SK-N-SH (cell line): ENCODE data around the gene GAB2. TPM values are rescaled to one million over a fixed set of nuclear protein-coding genes. Genes with fewer than 3 reads are reported as not detected.

ENCODE experiments used
- CTCF ChIA-PET: fragments of 300-600, 350-600 bp; formaldehyde crosslinking; extraction: SDS; loops from one replicate; lab custom pipeline; 2021; lab: Yijun Ruan, JAX
- POLR2A ChIA-PET: fragments of 350-600 bp; sonication (Branson Sonifier 250); formaldehyde crosslinking; extraction: SDS; loops from one replicate; lab custom pipeline; 2020; ENCODE audit warnings: antibody characterized with exemption, inconsistent platforms; lab: Yijun Ruan, JAX
- DNase-seq: peaks from one replicate; pipeline ENCODE4 v3.0.0; 2012
- H2AFZ ChIP-seq: fragments of 200-600 bp; sonication (generic); 2 replicates; pipeline ENCODE4 v1.8.1; 2016; ENCODE audit warnings: antibody characterized with exemption, mild to moderate bottlenecking, low read depth
- H3F3A ChIP-seq: fragments of 200-600 bp; sonication (generic); replicated peaks from 2 replicates; pipeline ENCODE3; 2016; ENCODE audit warnings: antibody characterized with exemption, mild to moderate bottlenecking; ENCODE audit not compliant: insufficient read depth
- H3K27ac ChIP-seq, 2 experiments: fragments of 200-500 bp in 1 of 2; fragments of 200-600 bp in 1 of 2; sonication (Bioruptor generic) in 1 of 2; sonication (generic), shearing (Covaris generic) in 1 of 2; 2 replicates each; pipeline versions ENCODE4 v1.5.1 to v1.6.1; 2014 to 2016; ENCODE audit warnings: low read depth in 2 of 2, inconsistent platforms in 1 of 2, low read length in 1 of 2, mild to moderate bottlenecking in 1 of 2, mixed read lengths in 1 of 2
- H3K27me3 ChIP-seq: fragments of 200-600 bp; sonication (generic), shearing (Covaris generic); 2 replicates; pipeline ENCODE4 v1.6.1; 2016; ENCODE audit warnings: mixed run types; ENCODE audit not compliant: insufficient read depth
- H3K36me3 ChIP-seq, 2 experiments: fragments of 200-500 bp in 1 of 2; fragments of 200-600 bp in 1 of 2; sonication (Bioruptor generic) in 1 of 2; sonication (generic) in 1 of 2; replicated peaks in 1 of 2; 2 replicates each; pipeline versions ENCODE3 to v1.5.1; 2014 to 2016; ENCODE audit warnings: low read length in 1 of 2, mild to moderate bottlenecking in 1 of 2; ENCODE audit not compliant: insufficient read depth in 2 of 2, control insufficient read depth in 1 of 2
- H3K4me1 ChIP-seq, 2 experiments: fragments of 200-500 bp in 1 of 2; fragments of 200-600 bp in 1 of 2; sonication (Bioruptor generic) in 1 of 2; sonication (generic), shearing (Covaris generic) in 1 of 2; 2 replicates each; pipeline versions ENCODE4 v1.5.1 to v1.6.1; 2014 to 2016; ENCODE audit warnings: low read depth in 1 of 2, low read length in 1 of 2, mixed run types in 1 of 2; ENCODE audit not compliant: insufficient read depth in 2 of 2, control insufficient read depth in 1 of 2
- H3K4me2 ChIP-seq: fragments of 200-600 bp; sonication (generic), shearing (Covaris generic); 2 replicates; pipeline ENCODE4 v1.6.1; 2017; ENCODE audit warnings: mixed run types
- H3K4me3 ChIP-seq, 2 experiments: fragments of 200-500 bp in 1 of 2; fragments of 200-600 bp in 1 of 2; sonication (Bioruptor generic) in 1 of 2; sonication (generic), shearing (Covaris generic) in 1 of 2; 2 replicates each; pipeline versions ENCODE4 v1.5.1 to v1.8.1; 2014 to 2016; ENCODE audit warnings: low read depth in 2 of 2, inconsistent platforms in 1 of 2, low read length in 1 of 2, mild to moderate bottlenecking in 1 of 2, mixed read lengths in 1 of 2, moderate library complexity in 1 of 2
- H3K79me2 ChIP-seq: fragments of 200-600 bp; sonication (generic); 2 replicates; pipeline ENCODE4 v1.8.1; 2017; ENCODE audit warnings: mild to moderate bottlenecking; ENCODE audit not compliant: insufficient read depth
- H3K9ac ChIP-seq: fragments of 200-600 bp; sonication (generic); 2 replicates; pipeline ENCODE4 v1.6.1; 2017; ENCODE audit warnings: mixed run types
- H3K9me2 ChIP-seq: fragments of 200-600 bp; sonication (generic); 2 replicates; pipeline ENCODE4 v1.6.1; 2017; ENCODE audit warnings: mixed run types
- H3K9me3 ChIP-seq: fragments of 200-600 bp; sonication (generic); 2 replicates; pipeline ENCODE4 v1.6.1; 2017; ENCODE audit warnings: mixed run types, mild to moderate bottlenecking, moderate library complexity
- H4K20me1 ChIP-seq: fragments of 200-600 bp; sonication (generic); 2 replicates; pipeline ENCODE4 v1.6.1; 2017; ENCODE audit warnings: mild to moderate bottlenecking, mixed run types; ENCODE audit not compliant: insufficient read depth
- EP300 ChIP-seq, 2 experiments: IDR thresholded peaks; 2 replicates each; pipeline versions ENCODE4 v1.4.0 to v1.6.1; 2012; ENCODE audit warnings: borderline replicate concordance in 1 of 2, low read depth in 1 of 2, low read length in 1 of 2
- NFIC ChIP-seq: IDR thresholded peaks from 2 replicates; pipeline ENCODE4 v1.4.0; 2012; ENCODE audit warnings: borderline replicate concordance
- NRF1 ChIP-seq: IDR thresholded peaks from 2 replicates; pipeline ENCODE4 v1.6.1; 2012; ENCODE audit warnings: low read depth, mild to moderate bottlenecking, low read length
- RXRA ChIP-seq: IDR thresholded peaks from 2 replicates; pipeline ENCODE4 v1.4.0; 2012; ENCODE audit warnings: low read depth, mild to moderate bottlenecking, borderline replicate concordance
- SIN3A ChIP-seq: IDR thresholded peaks from 2 replicates; pipeline ENCODE4 v1.6.1; 2012; ENCODE audit warnings: low read depth, mild to moderate bottlenecking, low read length, moderate library complexity, borderline replicate concordance
- TCF12 ChIP-seq: IDR thresholded peaks from 2 replicates; pipeline ENCODE4 v1.4.0; 2012
- WGBS: methylation state at CpG from one replicate; pipeline ENCODE4 v1.1.6; 2017; ENCODE audit warnings: low lambda C conversion rate; 5-methylcytosine and 5-hydroxymethylcytosine counted together
- polyA plus RNA-seq, 3 experiments: library from polyadenylated mRNA; depleted of rRNA; stranded (reverse); fragments of >200 nt; gene quantifications; 2 replicates each; pipeline ENCODE4 v1.2.3, GENCODE V29; 2012
- TF ChIP-seq, protein P1 (sequence below): IDR thresholded peaks from 2 replicates; pipeline ENCODE4 v1.6.1; 2012; ENCODE audit warnings: mild to moderate bottlenecking, low read depth, low read length, moderate library complexity
- TF ChIP-seq, protein P2 (sequence below): fragments of 150-350 bp; IDR thresholded peaks from 2 replicates; pipeline ENCODE4 v1.6.1; 2016; ENCODE audit warnings: mild to moderate bottlenecking, low read depth, low read length

GAB2 gene
- polyA plus RNA-seq, 1 of the 3 experiments (the other 2 are of a cell fraction): 5.6 TPM

GRCh38 chr11:78402847-78403246, 14.8 kb downstream of the GAB2 start:
- TF ChIP-seq, protein P1, sequence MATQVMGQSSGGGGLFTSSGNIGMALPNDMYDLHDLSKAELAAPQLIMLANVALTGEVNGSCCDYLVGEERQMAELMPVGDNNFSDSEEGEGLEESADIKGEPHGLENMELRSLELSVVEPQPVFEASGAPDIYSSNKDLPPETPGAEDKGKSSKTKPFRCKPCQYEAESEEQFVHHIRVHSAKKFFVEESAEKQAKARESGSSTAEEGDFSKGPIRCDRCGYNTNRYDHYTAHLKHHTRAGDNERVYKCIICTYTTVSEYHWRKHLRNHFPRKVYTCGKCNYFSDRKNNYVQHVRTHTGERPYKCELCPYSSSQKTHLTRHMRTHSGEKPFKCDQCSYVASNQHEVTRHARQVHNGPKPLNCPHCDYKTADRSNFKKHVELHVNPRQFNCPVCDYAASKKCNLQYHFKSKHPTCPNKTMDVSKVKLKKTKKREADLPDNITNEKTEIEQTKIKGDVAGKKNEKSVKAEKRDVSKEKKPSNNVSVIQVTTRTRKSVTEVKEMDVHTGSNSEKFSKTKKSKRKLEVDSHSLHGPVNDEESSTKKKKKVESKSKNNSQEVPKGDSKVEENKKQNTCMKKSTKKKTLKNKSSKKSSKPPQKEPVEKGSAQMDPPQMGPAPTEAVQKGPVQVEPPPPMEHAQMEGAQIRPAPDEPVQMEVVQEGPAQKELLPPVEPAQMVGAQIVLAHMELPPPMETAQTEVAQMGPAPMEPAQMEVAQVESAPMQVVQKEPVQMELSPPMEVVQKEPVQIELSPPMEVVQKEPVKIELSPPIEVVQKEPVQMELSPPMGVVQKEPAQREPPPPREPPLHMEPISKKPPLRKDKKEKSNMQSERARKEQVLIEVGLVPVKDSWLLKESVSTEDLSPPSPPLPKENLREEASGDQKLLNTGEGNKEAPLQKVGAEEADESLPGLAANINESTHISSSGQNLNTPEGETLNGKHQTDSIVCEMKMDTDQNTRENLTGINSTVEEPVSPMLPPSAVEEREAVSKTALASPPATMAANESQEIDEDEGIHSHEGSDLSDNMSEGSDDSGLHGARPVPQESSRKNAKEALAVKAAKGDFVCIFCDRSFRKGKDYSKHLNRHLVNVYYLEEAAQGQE: no peak
- TF ChIP-seq, protein P2, sequence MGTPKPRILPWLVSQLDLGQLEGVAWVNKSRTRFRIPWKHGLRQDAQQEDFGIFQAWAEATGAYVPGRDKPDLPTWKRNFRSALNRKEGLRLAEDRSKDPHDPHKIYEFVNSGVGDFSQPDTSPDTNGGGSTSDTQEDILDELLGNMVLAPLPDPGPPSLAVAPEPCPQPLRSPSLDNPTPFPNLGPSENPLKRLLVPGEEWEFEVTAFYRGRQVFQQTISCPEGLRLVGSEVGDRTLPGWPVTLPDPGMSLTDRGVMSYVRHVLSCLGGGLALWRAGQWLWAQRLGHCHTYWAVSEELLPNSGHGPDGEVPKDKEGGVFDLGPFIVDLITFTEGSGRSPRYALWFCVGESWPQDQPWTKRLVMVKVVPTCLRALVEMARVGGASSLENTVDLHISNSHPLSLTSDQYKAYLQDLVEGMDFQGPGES: no peak
- TF ChIP-seq NRF1 (no peak), SIN3A (no peak), TCF12 (no peak), NFIC (no peak), EP300 (IDR thresholded peaks at IDR 0.05; ENCODE audit: borderline replicate concordance in 1 of 2, low read depth in 1 of 2, low read length in 1 of 2) (no peak)
- no peak for DNase-seq
- Histone ChIP-seq H2AFZ (no peak overlapping the region), H3K4me2 (no peak overlapping the region), H3K4me1 (peaks cover 3 to 6% of the 10 kb centered on the region in 2 experiments; a peak in 1 of 4 replicates), H3K9ac (no peak overlapping the region), H3K36me3 (peaks cover 0 to 5% of the 10 kb centered on the region in 2 experiments), H4K20me1 (no peaks in the 10 kb centered on the region), H3F3A (no peaks in the 10 kb centered on the region), H3K9me2 (no peaks in the 10 kb centered on the region), H3K79me2 (peaks cover 41% of the 10 kb centered on the region), H3K9me3 (peaks cover 5% of the 10 kb centered on the region; the same call in 1 of the 2 replicates), H3K4me3 (no peak overlapping the region), H3K27ac (no peak overlapping the region), H3K27me3 (no peaks in the 10 kb centered on the region)
- POLR2A ChIA-PET: no interaction called here
- CTCF ChIA-PET: interaction anchor here (0.9 to 1.1 kb wide), 2 partner anchors 10 to 14 kb away, joined by 3 read pairs; no protein-coding TSS in a partner anchor
- WGBS: 100% methylated on average over 3 of the region's 3 CpGs

DNA sequence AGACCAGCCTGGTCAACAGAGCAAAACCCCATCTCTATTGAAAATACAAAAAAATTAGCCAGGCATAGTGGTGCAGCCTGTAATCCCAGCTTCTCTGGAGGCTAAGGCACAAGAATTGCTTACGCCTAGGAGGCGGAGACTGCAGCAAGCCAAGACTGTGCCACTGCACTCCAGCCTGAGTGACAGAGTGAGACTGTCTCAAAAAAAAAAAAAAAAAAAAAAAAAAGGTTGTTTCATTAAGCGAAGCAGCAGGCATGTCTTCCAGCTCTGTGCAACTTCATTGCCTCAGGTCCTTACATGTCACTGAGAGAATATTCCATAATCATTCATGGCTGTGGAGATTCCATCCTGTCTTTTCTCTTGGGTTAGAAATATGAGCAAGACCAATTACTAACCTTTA, 16.9 kb downstream of the GAB2 start:
- Histone ChIP-seq H3K36me3 (peaks cover 0 to 5% of the 10 kb centered on the region in 2 experiments), H3K4me1 (peaks cover 3 to 6% of the 10 kb centered on the region in 2 experiments; a peak in 1 of 4 replicates), H3K79me2 (peaks cover 33% of the 10 kb centered on the region), H3K27ac (no peak overlapping the region), H3K4me2 (no peak overlapping the region), H3K27me3 (no peaks in the 10 kb centered on the region), H3K4me3 (no peak overlapping the region), H3F3A (no peaks in the 10 kb centered on the region), H4K20me1 (no peaks in the 10 kb centered on the region), H3K9me3 (no peaks in the 10 kb centered on the region), H3K9me2 (no peaks in the 10 kb centered on the region), H2AFZ (no peak overlapping the region), H3K9ac (no peak overlapping the region)
- POLR2A ChIA-PET: no interaction called here
- peak; percentile 28 for DNase-seq
- WGBS: 87% methylated on average over 3 of the region's 3 CpGs
- TF ChIP-seq SIN3A: no peak
- TF ChIP-seq RXRA: no peak
- TF ChIP-seq EP300 (IDR thresholded peaks at IDR 0.05; ENCODE audit: borderline replicate concordance in 1 of 2, low read depth in 1 of 2, low read length in 1 of 2): no peak
- CTCF ChIA-PET: interaction anchor here (0.8 to 2.8 kb wide), 2 partner anchors 16 to 78 kb away, joined by 3 to 11 read pairs; partner anchors contain the start of gene GAB2
